Endothelial cell of hepatic sinusoid (primary cell): Measurements from ENCODE around the gene CFAP298.

ENCODE experiments used
- in situ Hi-C: cut with HindIII; loops from 2 replicates; pipeline ENCODE4 v1.10.0; 2017; ENCODE audit warnings: low sequenced_read_pairs

Gene CFAP298

GRCh38 chr21:32599526-32599925 lies 12.7 kb downstream of the CFAP298 start:
- in situ Hi-C loops = no loop called here

DNA sequence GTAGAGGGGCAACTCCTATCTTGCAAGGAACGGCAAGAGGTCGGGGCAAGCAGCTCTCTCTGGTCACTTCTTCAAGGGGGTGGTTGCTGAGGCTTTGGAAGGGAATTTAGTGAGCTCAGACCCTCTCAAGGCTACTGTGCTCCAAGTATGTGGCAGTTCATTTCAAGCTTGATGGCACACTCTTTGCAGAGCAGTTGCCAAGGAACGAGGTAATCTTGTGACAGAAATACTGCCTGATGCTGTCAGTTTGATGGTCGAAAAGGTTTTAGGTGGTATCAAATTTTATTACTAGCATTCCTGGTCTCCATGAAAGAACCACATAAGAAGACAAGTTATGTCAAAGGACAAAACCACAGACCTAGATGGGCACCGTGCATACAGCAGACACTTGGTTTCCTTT lies 13.1 kb downstream of the CFAP298 start:
- in situ Hi-C loops = no loop called here

DNA sequence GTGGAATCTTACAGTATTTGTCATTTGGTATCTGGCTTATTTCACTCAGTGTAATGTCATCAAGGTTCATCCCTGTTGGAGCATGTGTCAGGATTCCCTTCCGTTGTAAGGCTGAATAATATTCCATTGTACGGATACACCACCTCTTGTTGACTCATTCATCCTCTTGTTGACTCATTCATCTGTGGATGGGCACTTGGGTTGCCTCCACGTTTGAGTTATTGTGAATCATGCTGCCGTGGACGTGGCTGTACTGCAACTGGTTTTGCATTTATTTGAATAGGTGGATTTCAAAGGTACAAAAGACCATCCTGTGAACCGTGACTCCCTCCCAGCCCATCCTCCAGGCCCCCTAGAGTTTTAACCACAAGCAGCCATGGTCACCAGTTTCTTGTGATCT lies 15.0 kb downstream of the CFAP298 start:
- in situ Hi-C loops = no loop called here

GRCh38 chr21:32595431-32595830 lies 16.7 kb downstream of the CFAP298 start:
- in situ Hi-C loops = no loop called here

GRCh38 chr21:32593690-32594089 lies 18.5 kb downstream of the CFAP298 start:
- in situ Hi-C loops = no loop called here

DNA sequence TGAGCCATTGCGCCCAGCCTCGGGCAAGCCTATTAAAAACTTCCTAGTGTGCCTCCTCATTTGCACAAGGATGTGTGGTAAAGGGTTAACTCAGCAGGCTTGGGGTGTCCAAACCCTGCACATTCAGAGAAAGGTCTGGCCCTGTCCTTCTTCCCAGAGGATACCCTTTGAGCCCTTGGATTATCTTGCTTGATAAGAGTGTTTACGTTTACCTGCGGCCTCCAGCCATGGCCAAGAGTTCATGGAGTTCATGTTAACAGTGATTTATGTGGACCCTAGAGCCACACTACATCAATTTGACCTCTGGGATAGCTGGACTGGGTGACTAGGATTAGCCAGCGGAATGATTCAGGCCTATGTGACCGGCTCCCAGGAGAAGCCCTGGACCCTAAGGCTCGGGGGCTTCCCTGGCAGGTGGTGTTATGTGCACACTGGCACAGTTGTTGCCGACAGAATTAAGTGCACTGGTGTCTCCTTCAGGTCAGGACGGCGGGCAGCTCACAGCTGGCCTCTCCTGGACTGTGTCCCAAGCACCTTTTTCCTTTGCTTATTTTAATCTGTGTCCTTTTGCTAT lies 19.2 kb downstream of the CFAP298 start:
- in situ Hi-C loops = no loop called here

DNA sequence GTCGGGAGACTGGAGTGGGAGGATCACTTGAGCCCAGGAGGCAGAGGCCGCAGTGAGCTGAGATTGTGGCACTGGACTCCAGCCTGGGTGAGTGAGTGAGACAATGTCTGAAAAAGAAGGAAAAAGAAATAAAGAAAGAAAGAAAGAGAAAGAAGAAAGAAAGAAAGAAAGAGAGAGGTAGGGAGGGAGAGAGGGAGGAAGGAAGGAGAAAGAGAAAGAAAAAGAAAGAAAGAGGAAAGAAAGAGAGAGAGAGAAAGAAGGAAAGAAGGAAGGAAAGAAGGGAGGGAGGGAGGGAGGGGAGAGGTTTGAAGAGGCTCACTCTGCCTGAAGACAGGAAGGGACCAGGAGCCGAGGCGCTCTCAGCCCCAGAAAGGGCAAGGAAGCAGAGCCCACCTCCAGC lies 22.0 kb downstream of the CFAP298 start:
- in situ Hi-C loops = no loop called here

GRCh38 chr21:32587651-32588050 lies 24.5 kb downstream of the CFAP298 start:
- in situ Hi-C loops = no loop called here

- in situ Hi-C loops = no loop called here
Measured at GRCh38 chr21:32587120-32587519, 25.1 kb downstream of the CFAP298 start.

DNA sequence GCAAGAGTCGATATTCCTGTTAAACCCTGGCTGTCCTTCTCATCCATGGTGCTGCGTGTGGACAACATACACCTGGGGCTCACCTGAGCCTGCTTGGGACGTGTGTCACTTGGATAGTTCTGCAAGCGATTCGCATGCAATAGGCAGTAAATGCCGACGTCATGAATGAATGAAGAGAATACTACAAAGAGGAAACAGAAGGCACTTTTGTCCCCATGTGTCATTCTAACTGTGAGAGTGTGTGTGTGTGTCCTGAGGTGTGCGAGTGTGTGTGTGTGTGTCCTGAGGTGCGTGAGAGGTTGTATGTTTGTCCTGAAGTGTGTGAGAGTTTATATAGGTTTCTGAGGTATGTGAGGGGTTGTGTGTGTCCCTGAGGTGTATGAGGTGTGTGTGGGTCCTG lies 26.2 kb downstream of the CFAP298 start:
- in situ Hi-C loops = no loop called here

DNA sequence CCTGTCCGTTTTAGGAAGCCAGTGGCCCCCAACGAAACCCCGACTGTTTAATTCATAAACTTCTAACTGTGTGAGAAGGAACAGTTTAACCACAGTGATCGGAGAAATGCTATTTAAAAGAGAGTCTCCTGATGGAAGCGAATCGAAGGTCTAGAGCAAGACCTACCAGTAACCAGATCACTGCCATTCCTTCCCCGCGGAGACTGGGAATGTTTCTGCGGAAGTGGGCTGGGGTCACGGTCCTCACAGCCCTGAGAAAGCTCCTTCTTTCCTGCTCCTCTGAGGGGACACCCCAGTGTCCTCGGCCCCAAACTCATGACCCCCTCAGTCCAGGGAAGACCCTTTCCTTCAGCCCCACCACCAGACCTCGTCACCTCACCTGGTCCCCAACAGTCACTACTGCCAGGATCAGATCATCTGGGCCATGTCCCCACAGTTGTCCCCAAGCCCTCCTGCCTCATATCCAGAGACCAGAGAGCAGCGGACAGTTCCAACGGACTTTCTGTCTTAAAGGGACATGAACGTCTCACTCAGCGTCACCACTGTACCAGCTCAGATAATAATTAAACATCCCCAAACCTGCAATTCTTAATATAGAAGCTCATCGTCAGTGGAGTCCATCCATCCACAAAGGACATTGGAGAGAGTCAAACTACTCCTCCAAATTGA lies 27.0 kb downstream of the CFAP298 start, which contains the start of gene TCP10L:
Gene TCP10L (minus strand): TSS at position 482 of the 669 bp plus-strand sequence. CDS start 1,219 bp downstream, outside the sequence.
- in situ Hi-C loops = no loop called here

DNA sequence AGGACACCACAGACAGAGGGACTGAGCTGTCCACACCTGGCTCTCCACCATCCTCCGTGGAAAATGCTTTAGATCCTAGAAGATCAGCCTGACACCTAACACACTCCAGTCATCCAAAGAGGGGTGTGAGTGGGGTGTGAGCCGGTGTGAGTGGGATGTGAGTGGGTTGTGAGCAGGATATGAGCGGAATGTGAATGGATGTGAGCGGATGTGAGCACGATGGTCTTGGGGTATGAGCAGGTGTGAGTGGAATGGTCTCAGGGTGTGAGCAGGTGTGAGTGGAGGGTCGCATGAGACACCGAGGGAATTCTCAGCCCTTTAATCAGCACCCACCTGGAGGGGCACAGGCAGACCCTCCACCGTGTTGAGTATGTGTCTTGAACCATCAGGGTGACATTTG lies 27.7 kb downstream of the CFAP298 start:
- in situ Hi-C loops = no loop called here

GRCh38 chr21:32581732-32582131 lies 30.4 kb downstream of the CFAP298 start:
- in situ Hi-C loops = no loop called here

- in situ Hi-C loops = no loop called here
Measured at GRCh38 chr21:32580949-32581348, 31.2 kb downstream of the CFAP298 start.

- in situ Hi-C loops = no loop called here
Measured at GRCh38 chr21:32578107-32578691, 34.0 kb downstream of the CFAP298 start.

GRCh38 chr21:32576011-32576410 lies 36.2 kb downstream of the CFAP298 start:
- in situ Hi-C loops = no loop called here

- in situ Hi-C loops = no loop called here
Measured at GRCh38 chr21:32574946-32575925, 36.9 kb downstream of the CFAP298 start.

- in situ Hi-C loops = no loop called here
Measured at GRCh38 chr21:32572574-32573420, 39.4 kb downstream of the CFAP298 start.

DNA sequence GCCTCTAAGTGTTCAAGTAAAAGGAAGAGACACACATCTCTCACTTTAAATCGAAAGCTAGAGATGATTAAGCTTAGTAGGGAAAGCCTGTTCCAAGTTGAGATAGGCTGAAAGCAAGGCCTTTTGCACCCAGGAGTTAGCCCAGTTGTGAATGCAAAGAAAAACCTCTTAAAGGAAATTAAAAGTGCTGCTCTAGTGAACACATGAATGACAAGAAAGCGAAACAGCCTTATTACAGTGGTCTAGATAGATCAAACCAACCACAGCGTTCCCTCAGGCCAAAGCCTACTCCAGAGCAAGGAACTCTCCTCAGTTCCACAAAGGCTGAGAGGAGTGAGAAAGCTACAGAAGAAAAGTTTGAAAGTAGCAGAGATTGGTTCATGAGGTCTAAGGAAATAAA lies 41.7 kb downstream of the CFAP298 start:
- in situ Hi-C loops = no loop called here
